HepG2 (cell line): ENCODE measurements around the gene FHIP1B. TPM values are rescaled to one million over a fixed set of nuclear protein-coding genes. Genes with fewer than 3 reads are reported as not detected.

Source experiments
- ARNT2 ChIP-seq: sonication (generic); formaldehyde crosslinking; IDR thresholded peaks from 2 replicates; pipeline ENCODE4 v1.8.0; 2022; ENCODE audit warnings: mild to moderate bottlenecking, low read depth, missing genetic modification reagents, moderate library complexity
- ELF1 ChIP-seq: sonication (generic); formaldehyde crosslinking; IDR thresholded peaks from 2 replicates; pipeline ENCODE4 v1.4.0; 2020; ENCODE audit warnings: missing genetic modification reagents
- ESRRA ChIP-seq: sonication (generic); formaldehyde crosslinking; IDR thresholded peaks from 2 replicates; pipeline ENCODE4 v1.5.1; 2020; ENCODE audit warnings: mild to moderate bottlenecking, low read depth, missing genetic modification reagents
- FOXK2 ChIP-seq: fragments of 450-650 bp; IDR thresholded peaks from 2 replicates; pipeline ENCODE4 v1.6.1; 2016
- HCFC1 ChIP-seq: fragments of 150-350 bp; IDR thresholded peaks from 2 replicates; pipeline ENCODE4 v1.6.1; 2014; ENCODE audit warnings: low read depth, low read length
- HNRNPLL ChIP-seq: fragments of 200-400 bp; formaldehyde crosslinking; IDR thresholded peaks from 2 replicates; pipeline ENCODE4 v1.6.1; 2017; ENCODE audit warnings: mild to moderate bottlenecking, low read depth, low read length; ENCODE audit not compliant: poor library complexity, severe bottlenecking
- NFYB ChIP-seq: sonication (generic); formaldehyde crosslinking; IDR thresholded peaks from 2 replicates; pipeline ENCODE4 v1.4.0; 2020; ENCODE audit warnings: missing genetic modification reagents
- NFYC ChIP-seq: IDR thresholded peaks from 2 replicates; pipeline ENCODE4 v1.6.1; 2016; ENCODE audit warnings: missing genetic modification reagents, missing compliant biosample characterization
- NR2C2 ChIP-seq: sonication (generic); formaldehyde crosslinking; IDR thresholded peaks from 2 replicates; pipeline ENCODE4 v1.4.0; 2020; ENCODE audit warnings: missing genetic modification reagents, mild to moderate bottlenecking, moderate library complexity, borderline replicate concordance
- RXRB ChIP-seq: IDR thresholded peaks from 2 replicates; pipeline ENCODE4 v1.6.1; 2016; ENCODE audit warnings: borderline replicate concordance, missing genetic modification reagents, missing compliant biosample characterization
- U2AF1 ChIP-seq: fragments of 200-400 bp; formaldehyde crosslinking; optimal IDR thresholded peaks from 2 replicates; pipeline ENCODE3; 2017; ENCODE audit warnings: mild to moderate bottlenecking, low read depth, low read length
- ZBTB7A ChIP-seq: sonication (generic); formaldehyde crosslinking; IDR thresholded peaks from 2 replicates; pipeline ENCODE4 v1.8.0; 2022; ENCODE audit warnings: mild to moderate bottlenecking, missing genetic modification reagents
- ZMAT3 ChIP-seq: sonication (generic); formaldehyde crosslinking; conservative IDR thresholded peaks from 2 replicates; pipeline ENCODE4 v1.7.0; 2021; ENCODE audit warnings: missing genetic modification reagents
- ZNF652 ChIP-seq: IDR thresholded peaks from 2 replicates; pipeline ENCODE4 v1.6.1; 2016; ENCODE audit warnings: low read depth, borderline replicate concordance
- polyA plus RNA-seq, 8 experiments: library from polyadenylated mRNA; depleted of rRNA in 3 of 8; stranded (reverse) in 7 of 8; unstranded in 1 of 8; fragments of >200 nt; fragmentation: Illumina TruSeq in 4 of 8; extraction: Trizol in 4 of 8; gene quantifications; 2 replicates each; pipeline versions ENCODE4 v1.2.1 to v1.2.3, GENCODE V29; 2011 to 2016; ENCODE audit warnings: low read depth in 4 of 8, missing spikeins in 1 of 8, mixed read lengths in 1 of 8; ENCODE audit not compliant: insufficient read depth in 1 of 8
- total RNA-seq, 5 experiments: library from RNA; depleted of rRNA; stranded (reverse); fragments of >200 nt; fragmentation: Illumina TruSeq; extraction: Trizol; gene quantifications; 2 replicates each; pipeline ENCODE4 v1.2.3, GENCODE V29; 2016; ENCODE audit warnings: low read depth in 1 of 5
- TF ChIP-seq, protein P1 (sequence below): sonication (generic); formaldehyde crosslinking; IDR thresholded peaks from 2 replicates; pipeline ENCODE4 v1.5.1; 2020; ENCODE audit warnings: mild to moderate bottlenecking, moderate library complexity, missing genetic modification reagents
- TF ChIP-seq, protein P2 (sequence below): sonication (generic); formaldehyde crosslinking; IDR thresholded peaks from 2 replicates; pipeline ENCODE4 v1.8.0; 2022; ENCODE audit warnings: mild to moderate bottlenecking, missing genetic modification reagents; ENCODE audit not compliant: insufficient replicate concordance
- TF ChIP-seq, protein P3 (sequence below): sonication (generic); formaldehyde crosslinking; IDR thresholded peaks from 2 replicates; pipeline ENCODE4 v1.4.0; 2020; ENCODE audit warnings: mild to moderate bottlenecking, low read depth, missing genetic modification reagents
- TF ChIP-seq, protein P4 (sequence below): sonication (generic); formaldehyde crosslinking; IDR thresholded peaks from 2 replicates; pipeline ENCODE4 v1.4.0; 2020; ENCODE audit warnings: missing genetic modification reagents

The FHIP1B gene
- total and polyA plus RNA-seq, 2 of the 13 experiments (the other 11 are each of a cell fraction or from before 2014, with no cell fraction given) = 14.1 to 18.6 TPM

DNA sequence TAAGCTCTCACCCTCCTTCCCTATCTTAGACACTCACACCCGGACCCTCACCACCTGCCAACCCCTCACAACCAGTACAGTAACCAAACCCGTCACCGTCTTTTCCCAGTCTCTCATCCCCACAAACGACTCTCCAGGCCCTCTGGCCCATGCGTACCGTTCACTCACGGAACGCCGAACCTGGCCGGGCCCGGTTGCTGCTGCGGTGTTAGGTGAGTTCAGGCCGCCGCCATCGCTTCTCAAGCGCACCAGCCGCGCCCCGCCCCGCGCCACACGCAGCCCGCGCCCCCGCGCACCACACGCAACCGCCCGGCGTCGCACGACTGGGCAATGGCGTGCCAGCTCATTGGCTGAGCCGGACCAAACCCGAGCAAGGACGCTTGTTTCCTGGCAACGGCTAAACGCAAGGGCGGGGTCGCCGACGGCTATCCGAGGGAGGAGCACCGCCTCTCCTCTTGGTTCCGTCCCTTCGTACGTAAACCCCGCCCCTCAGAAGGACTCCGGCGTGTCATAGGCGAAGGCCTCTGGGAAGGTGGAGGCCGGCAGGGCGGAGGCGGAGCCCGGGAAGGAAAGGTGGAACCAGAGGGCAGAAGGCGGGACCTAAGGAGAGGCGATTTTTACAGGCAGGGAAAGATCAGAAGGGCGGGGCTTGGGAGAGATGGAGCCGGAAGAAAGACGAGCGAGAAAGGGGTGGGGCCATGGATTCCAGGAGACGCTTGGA, at the start of gene FHIP1B (continued):
- TF ChIP-seq NR2C2 (CRISPR knock-in tag) (peak; percentile 89), RXRB (CRISPR knock-in tag) (peak; percentile 4; the same call in 1 of the 2 replicates), ZNF652 (CRISPR knock-in tag) (no peak), ZBTB7A (no peak), ZMAT3 (CRISPR knock-in tag) (no peak), HNRNPLL (peak; percentile 97), ELF1 (CRISPR knock-in tag) (peak; percentile 62), U2AF1 (no peak), NFYB (CRISPR knock-in tag) (peak; percentile 82), ARNT2 (peak; percentile 68; the same call in 1 of the 2 replicates), HCFC1 (0 out of 2 replicates have a peak, but pooled peaks have one; percentile 24), FOXK2 (peak; percentile 29; the same call in 1 of the 2 replicates), NFYC (CRISPR knock-in tag) (peak; percentile 86), ESRRA (CRISPR knock-in tag) (0 out of 2 replicates have a peak, but pooled peaks have one; percentile 11)
- TF ChIP-seq, protein P1, sequence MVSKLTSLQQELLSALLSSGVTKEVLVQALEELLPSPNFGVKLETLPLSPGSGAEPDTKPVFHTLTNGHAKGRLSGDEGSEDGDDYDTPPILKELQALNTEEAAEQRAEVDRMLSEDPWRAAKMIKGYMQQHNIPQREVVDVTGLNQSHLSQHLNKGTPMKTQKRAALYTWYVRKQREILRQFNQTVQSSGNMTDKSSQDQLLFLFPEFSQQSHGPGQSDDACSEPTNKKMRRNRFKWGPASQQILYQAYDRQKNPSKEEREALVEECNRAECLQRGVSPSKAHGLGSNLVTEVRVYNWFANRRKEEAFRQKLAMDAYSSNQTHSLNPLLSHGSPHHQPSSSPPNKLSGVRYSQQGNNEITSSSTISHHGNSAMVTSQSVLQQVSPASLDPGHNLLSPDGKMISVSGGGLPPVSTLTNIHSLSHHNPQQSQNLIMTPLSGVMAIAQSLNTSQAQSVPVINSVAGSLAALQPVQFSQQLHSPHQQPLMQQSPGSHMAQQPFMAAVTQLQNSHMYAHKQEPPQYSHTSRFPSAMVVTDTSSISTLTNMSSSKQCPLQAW (CRISPR knock-in tag) = peak; percentile 29; the same call in 1 of the 2 replicates
- TF ChIP-seq, protein P2, sequence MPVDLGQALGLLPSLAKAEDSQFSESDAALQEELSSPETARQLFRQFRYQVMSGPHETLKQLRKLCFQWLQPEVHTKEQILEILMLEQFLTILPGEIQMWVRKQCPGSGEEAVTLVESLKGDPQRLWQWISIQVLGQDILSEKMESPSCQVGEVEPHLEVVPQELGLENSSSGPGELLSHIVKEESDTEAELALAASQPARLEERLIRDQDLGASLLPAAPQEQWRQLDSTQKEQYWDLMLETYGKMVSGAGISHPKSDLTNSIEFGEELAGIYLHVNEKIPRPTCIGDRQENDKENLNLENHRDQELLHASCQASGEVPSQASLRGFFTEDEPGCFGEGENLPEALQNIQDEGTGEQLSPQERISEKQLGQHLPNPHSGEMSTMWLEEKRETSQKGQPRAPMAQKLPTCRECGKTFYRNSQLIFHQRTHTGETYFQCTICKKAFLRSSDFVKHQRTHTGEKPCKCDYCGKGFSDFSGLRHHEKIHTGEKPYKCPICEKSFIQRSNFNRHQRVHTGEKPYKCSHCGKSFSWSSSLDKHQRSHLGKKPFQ = no peak
- TF ChIP-seq, protein P3, sequence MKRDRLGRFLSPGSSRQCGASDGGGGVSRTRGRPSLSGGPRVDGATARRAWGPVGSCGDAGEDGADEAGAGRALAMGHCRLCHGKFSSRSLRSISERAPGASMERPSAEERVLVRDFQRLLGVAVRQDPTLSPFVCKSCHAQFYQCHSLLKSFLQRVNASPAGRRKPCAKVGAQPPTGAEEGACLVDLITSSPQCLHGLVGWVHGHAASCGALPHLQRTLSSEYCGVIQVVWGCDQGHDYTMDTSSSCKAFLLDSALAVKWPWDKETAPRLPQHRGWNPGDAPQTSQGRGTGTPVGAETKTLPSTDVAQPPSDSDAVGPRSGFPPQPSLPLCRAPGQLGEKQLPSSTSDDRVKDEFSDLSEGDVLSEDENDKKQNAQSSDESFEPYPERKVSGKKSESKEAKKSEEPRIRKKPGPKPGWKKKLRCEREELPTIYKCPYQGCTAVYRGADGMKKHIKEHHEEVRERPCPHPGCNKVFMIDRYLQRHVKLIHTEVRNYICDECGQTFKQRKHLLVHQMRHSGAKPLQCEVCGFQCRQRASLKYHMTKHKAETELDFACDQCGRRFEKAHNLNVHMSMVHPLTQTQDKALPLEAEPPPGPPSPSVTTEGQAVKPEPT = peak; percentile 75; the same call in 1 of the 2 replicates
- TF ChIP-seq, protein P4, sequence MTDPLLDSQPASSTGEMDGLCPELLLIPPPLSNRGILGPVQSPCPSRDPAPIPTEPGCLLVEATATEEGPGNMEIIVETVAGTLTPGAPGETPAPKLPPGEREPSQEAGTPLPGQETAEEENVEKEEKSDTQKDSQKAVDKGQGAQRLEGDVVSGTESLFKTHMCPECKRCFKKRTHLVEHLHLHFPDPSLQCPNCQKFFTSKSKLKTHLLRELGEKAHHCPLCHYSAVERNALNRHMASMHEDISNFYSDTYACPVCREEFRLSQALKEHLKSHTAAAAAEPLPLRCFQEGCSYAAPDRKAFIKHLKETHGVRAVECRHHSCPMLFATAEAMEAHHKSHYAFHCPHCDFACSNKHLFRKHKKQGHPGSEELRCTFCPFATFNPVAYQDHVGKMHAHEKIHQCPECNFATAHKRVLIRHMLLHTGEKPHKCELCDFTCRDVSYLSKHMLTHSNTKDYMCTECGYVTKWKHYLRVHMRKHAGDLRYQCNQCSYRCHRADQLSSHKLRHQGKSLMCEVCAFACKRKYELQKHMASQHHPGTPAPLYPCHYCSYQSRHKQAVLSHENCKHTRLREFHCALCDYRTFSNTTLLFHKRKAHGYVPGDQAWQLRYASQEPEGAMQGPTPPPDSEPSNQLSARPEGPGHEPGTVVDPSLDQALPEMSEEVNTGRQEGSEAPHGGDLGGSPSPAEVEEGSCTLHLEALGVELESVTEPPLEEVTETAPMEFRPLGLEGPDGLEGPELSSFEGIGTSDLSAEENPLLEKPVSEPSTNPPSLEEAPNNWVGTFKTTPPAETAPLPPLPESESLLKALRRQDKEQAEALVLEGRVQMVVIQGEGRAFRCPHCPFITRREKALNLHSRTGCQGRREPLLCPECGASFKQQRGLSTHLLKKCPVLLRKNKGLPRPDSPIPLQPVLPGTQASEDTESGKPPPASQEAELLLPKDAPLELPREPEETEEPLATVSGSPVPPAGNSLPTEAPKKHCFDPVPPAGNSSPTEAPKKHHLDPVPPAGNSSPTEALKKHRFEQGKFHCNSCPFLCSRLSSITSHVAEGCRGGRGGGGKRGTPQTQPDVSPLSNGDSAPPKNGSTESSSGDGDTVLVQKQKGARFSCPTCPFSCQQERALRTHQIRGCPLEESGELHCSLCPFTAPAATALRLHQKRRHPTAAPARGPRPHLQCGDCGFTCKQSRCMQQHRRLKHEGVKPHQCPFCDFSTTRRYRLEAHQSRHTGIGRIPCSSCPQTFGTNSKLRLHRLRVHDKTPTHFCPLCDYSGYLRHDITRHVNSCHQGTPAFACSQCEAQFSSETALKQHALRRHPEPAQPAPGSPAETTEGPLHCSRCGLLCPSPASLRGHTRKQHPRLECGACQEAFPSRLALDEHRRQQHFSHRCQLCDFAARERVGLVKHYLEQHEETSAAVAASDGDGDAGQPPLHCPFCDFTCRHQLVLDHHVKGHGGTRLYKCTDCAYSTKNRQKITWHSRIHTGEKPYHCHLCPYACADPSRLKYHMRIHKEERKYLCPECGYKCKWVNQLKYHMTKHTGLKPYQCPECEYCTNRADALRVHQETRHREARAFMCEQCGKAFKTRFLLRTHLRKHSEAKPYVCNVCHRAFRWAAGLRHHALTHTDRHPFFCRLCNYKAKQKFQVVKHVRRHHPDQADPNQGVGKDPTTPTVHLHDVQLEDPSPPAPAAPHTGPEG (CRISPR knock-in tag) = no peak
